ENCODE measurements around the gene SLC39A7. TPM values are rescaled to one million over a fixed set of nuclear protein-coding genes. Genes with fewer than 3 reads are reported as not detected.

The SLC39A7 gene
- polyA plus RNA-seq, 4 donors, result 38.9 to 162 (median 79.1) TPM

GRCh38 chr6:33204415-33205190 is 3.9 kb downstream of the SLC39A7 start, which contains the start of gene HSD17B8:
Gene HSD17B8, plus strand, starts transcription at chr6:33204655. Its CDS starts 14 bp downstream, at chr6:33204669.
- H3K4me1 ChIP-seq (ENCODE audit: control insufficient read depth in 3 of 3, insufficient read depth in 2 of 3, low read depth in 1 of 3, low read length in 2 of 3), result peaks cover 9 to 39% (median 10%) of the 10 kb centered on the region in 3 donors
- peaks cover 5 to 26% (median 12%) of the 10 kb centered on the region in 3 donors for H3K36me3 ChIP-seq (ENCODE audit: control insufficient read depth in 3 of 3, insufficient read depth in 2 of 3, low read depth in 1 of 3, low read length in 3 of 3)
- peak within 1 kb of the TSS; percentile 45 to 83 (median 57) for H3K27ac ChIP-seq (ENCODE audit: low read depth in 1 of 3, low read length in 2 of 3)
- H3K9me3 ChIP-seq (ENCODE audit: control insufficient read depth in 2 of 2, insufficient read depth in 1 of 2, low read depth in 1 of 2, low read length in 1 of 2), result no peaks in the 10 kb centered on the region
- peak within 1 kb of the TSS; percentile 63 to 71 (median 68) for H3K4me3 ChIP-seq (ENCODE audit: low read depth in 1 of 3, low read length in 3 of 3)
- 0 to 1% (median 1%) methylated on average over 36 to 48 of the region's 48 CpGs for WGBS, 3 donors
- peak; percentile 94 to 96 for DNase-seq
- FAIRE-seq, result no peak
- H3K27me3 ChIP-seq (ENCODE audit: control insufficient read depth in 3 of 3, insufficient read depth in 3 of 3, low read length in 3 of 3), result no peaks in the 10 kb centered on the region

- Histone ChIP-seq H3K4me1 (ENCODE audit: control insufficient read depth in 3 of 3, insufficient read depth in 2 of 3, low read depth in 1 of 3, low read length in 2 of 3) (peaks cover 9 to 39% (median 10%) of the 10 kb centered on the region in 3 donors), H3K4me3 (ENCODE audit: low read depth in 1 of 3, low read length in 3 of 3) (peak overlapping the region; percentile 63 to 71 (median 68)), H3K27me3 (ENCODE audit: control insufficient read depth in 3 of 3, insufficient read depth in 3 of 3, low read length in 3 of 3) (no peaks in the 10 kb centered on the region), H3K9me3 (ENCODE audit: control insufficient read depth in 2 of 2, insufficient read depth in 1 of 2, low read depth in 1 of 2, low read length in 1 of 2) (no peaks in the 10 kb centered on the region), H3K36me3 (ENCODE audit: control insufficient read depth in 3 of 3, insufficient read depth in 2 of 3, low read depth in 1 of 3, low read length in 3 of 3) (peaks cover 5 to 34% (median 12%) of the 10 kb centered on the region in 3 donors), H3K27ac (ENCODE audit: low read depth in 1 of 3, low read length in 2 of 3) (peak overlapping the region; percentile 45 to 83 (median 57))
- no peak for FAIRE-seq
- 30 to 43% (median 34%) methylated on average over 17 of the region's 17 CpGs for WGBS, 3 donors
- peak; percentile 21 to 35 for DNase-seq
Observed at GRCh38 chr6:33205191-33206026, 4.7 kb downstream of the SLC39A7 start.

- no peak overlapping the region for H3K27ac ChIP-seq (ENCODE audit: low read depth in 1 of 3, low read length in 2 of 3)
- peaks cover 9 to 39% (median 10%) of the 10 kb centered on the region in 3 donors for H3K4me1 ChIP-seq (ENCODE audit: control insufficient read depth in 3 of 3, insufficient read depth in 2 of 3, low read depth in 1 of 3, low read length in 2 of 3)
- DNase-seq, result no peak
- FAIRE-seq, result no peak
- no peaks in the 10 kb centered on the region for H3K9me3 ChIP-seq (ENCODE audit: control insufficient read depth in 2 of 2, insufficient read depth in 1 of 2, low read depth in 1 of 2, low read length in 1 of 2)
- H3K36me3 ChIP-seq (ENCODE audit: control insufficient read depth in 3 of 3, insufficient read depth in 2 of 3, low read depth in 1 of 3, low read length in 3 of 3), result peaks cover 5 to 39% (median 12%) of the 10 kb centered on the region in 3 donors
- H3K27me3 ChIP-seq (ENCODE audit: control insufficient read depth in 3 of 3, insufficient read depth in 3 of 3, low read length in 3 of 3), result no peaks in the 10 kb centered on the region
- WGBS, 3 donors, result 77 to 81% (median 77%) methylated on average over 3 of the region's 3 CpGs
- H3K4me3 ChIP-seq (ENCODE audit: low read depth in 1 of 3, low read length in 3 of 3), result no peak overlapping the region
Observed at GRCh38 chr6:33206027-33206863, 5.6 kb downstream of the SLC39A7 start.

- WGBS, 3 donors, result 25 to 43% (median 35%) methylated on average over 15 to 20 of the region's 20 CpGs
- Histone ChIP-seq H3K36me3 (ENCODE audit: control insufficient read depth in 3 of 3, insufficient read depth in 2 of 3, low read depth in 1 of 3, low read length in 3 of 3) (peaks cover 5 to 40% (median 12%) of the 10 kb centered on the region in 3 donors), H3K27me3 (ENCODE audit: control insufficient read depth in 3 of 3, insufficient read depth in 3 of 3, low read length in 3 of 3) (no peaks in the 10 kb centered on the region), H3K4me1 (ENCODE audit: control insufficient read depth in 3 of 3, insufficient read depth in 2 of 3, low read depth in 1 of 3, low read length in 2 of 3) (peaks cover 4 to 33% (median 7%) of the 10 kb centered on the region in 3 donors), H3K4me3 (ENCODE audit: low read depth in 1 of 3, low read length in 3 of 3) (peak overlapping the region in 2 of 3 donors; percentile 83 to 91), H3K9me3 (ENCODE audit: control insufficient read depth in 2 of 2, insufficient read depth in 1 of 2, low read depth in 1 of 2, low read length in 1 of 2) (no peaks in the 10 kb centered on the region), H3K27ac (ENCODE audit: low read depth in 1 of 3, low read length in 2 of 3) (peak overlapping the region in 2 of 3 donors; percentile 90 to 95)
- FAIRE-seq (no peak), DNase-seq (peak in 1 of 2 donors; percentile 53)
Observed at GRCh38 chr6:33206864-33207551, 6.3 kb downstream of the SLC39A7 start.

- no peaks in the 10 kb centered on the region for H3K27me3 ChIP-seq (ENCODE audit: control insufficient read depth in 3 of 3, insufficient read depth in 3 of 3, low read length in 3 of 3)
- H3K36me3 ChIP-seq (ENCODE audit: control insufficient read depth in 3 of 3, insufficient read depth in 2 of 3, low read depth in 1 of 3, low read length in 3 of 3), result peaks cover 3 to 37% (median 8%) of the 10 kb centered on the region in 3 donors
- FAIRE-seq, result no peak
- H3K27ac ChIP-seq (ENCODE audit: low read depth in 1 of 3, low read length in 2 of 3), result peak overlapping the region; percentile 89 to 95 (median 90)
- H3K9me3 ChIP-seq (ENCODE audit: control insufficient read depth in 2 of 2, insufficient read depth in 1 of 2, low read depth in 1 of 2, low read length in 1 of 2), result no peaks in the 10 kb centered on the region
- H3K4me3 ChIP-seq (ENCODE audit: low read depth in 1 of 3, low read length in 3 of 3), result peak overlapping the region; percentile 83 to 91 (median 87)
- peaks cover 0 to 27% (median 7%) of the 10 kb centered on the region in 3 donors for H3K4me1 ChIP-seq (ENCODE audit: control insufficient read depth in 3 of 3, insufficient read depth in 2 of 3, low read depth in 1 of 3, low read length in 2 of 3)
- WGBS, 3 donors, result 1% methylated on average over 26 to 29 of the region's 29 CpGs
- DNase-seq, result peak; percentile 49 to 76
Observed at GRCh38 chr6:33207552-33208090, 7.0 kb downstream of the SLC39A7 start.

GRCh38 chr6:33208091-33208967 is 7.7 kb downstream of the SLC39A7 start, which contains the start of gene RING1:
Gene RING1, plus strand, starts transcription at chr6:33208500. Its CDS starts 323 bp downstream, at chr6:33208823.
- H3K27me3 ChIP-seq (ENCODE audit: control insufficient read depth in 3 of 3, insufficient read depth in 3 of 3, low read length in 3 of 3), result peaks cover 0 to 6% (median 0%) of the 10 kb centered on the region in 3 donors
- H3K27ac ChIP-seq (ENCODE audit: low read depth in 1 of 3, low read length in 2 of 3), result peak within 1 kb of the TSS; percentile 89 to 95 (median 90)
- 0% methylated on average over 47 to 84 of the region's 86 CpGs for WGBS, 3 donors
- H3K4me1 ChIP-seq (ENCODE audit: control insufficient read depth in 3 of 3, insufficient read depth in 2 of 3, low read depth in 1 of 3, low read length in 2 of 3), result peaks cover 4 to 34% (median 10%) of the 10 kb centered on the region in 3 donors
- peak within 1 kb of the TSS; percentile 83 to 91 (median 87) for H3K4me3 ChIP-seq (ENCODE audit: low read depth in 1 of 3, low read length in 3 of 3)
- H3K9me3 ChIP-seq (ENCODE audit: control insufficient read depth in 2 of 2, insufficient read depth in 1 of 2, low read depth in 1 of 2, low read length in 1 of 2), result no peaks in the 10 kb centered on the region
- peaks cover 2 to 32% (median 3%) of the 10 kb centered on the region in 3 donors for H3K36me3 ChIP-seq (ENCODE audit: control insufficient read depth in 3 of 3, insufficient read depth in 2 of 3, low read depth in 1 of 3, low read length in 3 of 3)
- peak; percentile 79 to 94 for DNase-seq
- FAIRE-seq, result no peak
